Measurements from ENCODE around the gene SNX8. TPM values are rescaled to one million over a fixed set of nuclear protein-coding genes. Genes with fewer than 3 reads are reported as not detected.
"Not testable (repeated sequence)": the region's sequence is repeated elsewhere in the genome, so short reads cannot be mapped to it uniquely, and the experiment has no call there.

SNX8 gene
- 12.6 and 14.2 TPM in 2 replicates for total RNA-seq (2014; rRNA removed; shearing (Covaris generic))
- 16.2 and 18.3 TPM in 2 replicates for polyA plus RNA-seq (2014; cell fraction: nucleus; rRNA removed)

GRCh38 chr7:2314209-2314955 is at the start of gene SNX8:
TSS of gene SNX8 (minus strand) at chr7:2314441. CDS start at chr7:2314421, 20 bp downstream.
- DNase-seq (ENCODE audit: extremely low read depth, low read depth) = peak; percentile 75

- DNase-seq (ENCODE audit: extremely low read depth, low read depth) = no peak
Observed at GRCh38 chr7:2362385-2363088, 48.3 kb upstream of the SNX8 start.

- DNase-seq (ENCODE audit: extremely low read depth, low read depth) = no peak
Observed at GRCh38 chr7:2360796-2361195, 46.6 kb upstream of the SNX8 start.

- no peak for DNase-seq (ENCODE audit: extremely low read depth, low read depth)
Observed at GRCh38 chr7:2359610-2360009, 45.4 kb upstream of the SNX8 start.

- no peak for DNase-seq (ENCODE audit: extremely low read depth, low read depth)
Observed at GRCh38 chr7:2358968-2359527, 44.8 kb upstream of the SNX8 start.

GRCh38 chr7:2357571-2357970 is 43.3 kb upstream of the SNX8 start:
- DNase-seq (ENCODE audit: extremely low read depth, low read depth) = no peak

- DNase-seq (ENCODE audit: extremely low read depth, low read depth) = no peak
Observed at GRCh38 chr7:2357165-2357564, 42.9 kb upstream of the SNX8 start.

GRCh38 chr7:2355705-2356008 is 41.4 kb upstream of the SNX8 start:
- no peak for DNase-seq (ENCODE audit: extremely low read depth, low read depth)

- DNase-seq (ENCODE audit: extremely low read depth, low read depth) = no peak
Observed at GRCh38 chr7:2354939-2355704, 40.9 kb upstream of the SNX8 start.

GRCh38 chr7:2354186-2354938 is 40.1 kb upstream of the SNX8 start, which contains the start of gene EIF3B:
TSS of gene EIF3B (plus strand) at chr7:2354827. CDS start at chr7:2354922, 95 bp downstream.
- peak; percentile 89 for DNase-seq (ENCODE audit: extremely low read depth, low read depth)

GRCh38 chr7:2353936-2354185 is 39.6 kb upstream of the SNX8 start:
- peak; percentile 81 for DNase-seq (ENCODE audit: extremely low read depth, low read depth)

- no peak for DNase-seq (ENCODE audit: extremely low read depth, low read depth)
Observed at GRCh38 chr7:2353113-2353935, 39.1 kb upstream of the SNX8 start.

- DNase-seq (ENCODE audit: extremely low read depth, low read depth) = no peak
Observed at GRCh38 chr7:2350861-2351260, 36.6 kb upstream of the SNX8 start.

GRCh38 chr7:2350055-2350454 is 35.8 kb upstream of the SNX8 start:
- DNase-seq (ENCODE audit: extremely low read depth, low read depth) = no peak

GRCh38 chr7:2347351-2348063 is 33.3 kb upstream of the SNX8 start:
- DNase-seq (ENCODE audit: extremely low read depth, low read depth) = not testable (repeated sequence)

- DNase-seq (ENCODE audit: extremely low read depth, low read depth) = no peak
Observed at GRCh38 chr7:2336626-2337299, 22.5 kb upstream of the SNX8 start.

- not testable (repeated sequence) for DNase-seq (ENCODE audit: extremely low read depth, low read depth)
Observed at GRCh38 chr7:2332606-2333231, 18.5 kb upstream of the SNX8 start.

GRCh38 chr7:2331707-2332106 is 17.5 kb upstream of the SNX8 start:
- no peak for DNase-seq (ENCODE audit: extremely low read depth, low read depth)

All from NCI-H460 (cell line).